GM18508 (cell line): Measurements from ENCODE around the gene NGEF.

Experiments used
- ATAC-seq: cut with Tn5 transposase; IDR thresholded peaks from one replicate; pipeline ENCODE4 v1.9.1; 2021; ENCODE audit warnings: moderate number of reproducible peaks; ENCODE audit not compliant: insufficient read depth, unreplicated experiment

The NGEF gene

DNA sequence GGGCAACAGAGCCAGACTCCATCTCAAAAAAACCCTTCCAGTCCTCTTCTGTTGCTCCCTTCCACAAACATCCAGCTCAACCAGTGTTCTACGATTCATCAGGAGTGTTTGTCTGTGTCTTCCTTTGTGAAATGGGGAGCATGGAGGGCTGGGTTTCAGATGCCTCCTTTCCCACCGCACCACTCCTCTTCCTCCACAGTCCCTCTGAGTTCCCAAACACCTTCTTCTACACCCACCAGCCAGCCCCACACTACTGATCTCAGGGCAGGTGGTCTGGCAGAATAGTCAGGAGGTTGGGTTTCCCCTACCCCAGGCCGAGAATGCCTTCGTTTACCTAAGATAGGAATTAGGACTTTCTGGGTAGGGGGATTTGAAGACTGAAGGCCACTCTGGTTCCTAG, 36.9 kb downstream of the NGEF start:
- no peak for ATAC-seq

- no peak for ATAC-seq
These were observed 38.7 kb downstream of the NGEF start for GRCh38 chr2:232974396-232974795.

DNA sequence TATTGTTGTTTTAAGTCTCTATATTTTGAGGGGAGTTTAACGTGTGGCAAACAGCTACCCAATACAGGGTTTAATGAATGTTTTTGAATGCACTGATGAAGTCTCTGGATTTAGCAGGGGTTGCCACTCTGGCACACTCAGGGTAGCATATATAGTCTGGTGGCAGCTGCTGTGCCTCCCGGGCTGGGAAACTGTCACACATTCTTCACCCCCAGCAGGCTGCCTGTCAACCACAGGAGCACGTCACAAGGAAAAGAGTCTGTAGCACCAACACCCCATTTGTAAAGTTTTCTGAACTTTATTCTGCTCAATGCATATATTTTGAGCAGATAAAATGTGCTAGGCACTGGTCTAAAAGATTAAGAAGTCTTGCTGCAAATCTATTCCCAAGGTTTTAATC, 39.3 kb downstream of the NGEF start:
- ATAC-seq: no peak

DNA sequence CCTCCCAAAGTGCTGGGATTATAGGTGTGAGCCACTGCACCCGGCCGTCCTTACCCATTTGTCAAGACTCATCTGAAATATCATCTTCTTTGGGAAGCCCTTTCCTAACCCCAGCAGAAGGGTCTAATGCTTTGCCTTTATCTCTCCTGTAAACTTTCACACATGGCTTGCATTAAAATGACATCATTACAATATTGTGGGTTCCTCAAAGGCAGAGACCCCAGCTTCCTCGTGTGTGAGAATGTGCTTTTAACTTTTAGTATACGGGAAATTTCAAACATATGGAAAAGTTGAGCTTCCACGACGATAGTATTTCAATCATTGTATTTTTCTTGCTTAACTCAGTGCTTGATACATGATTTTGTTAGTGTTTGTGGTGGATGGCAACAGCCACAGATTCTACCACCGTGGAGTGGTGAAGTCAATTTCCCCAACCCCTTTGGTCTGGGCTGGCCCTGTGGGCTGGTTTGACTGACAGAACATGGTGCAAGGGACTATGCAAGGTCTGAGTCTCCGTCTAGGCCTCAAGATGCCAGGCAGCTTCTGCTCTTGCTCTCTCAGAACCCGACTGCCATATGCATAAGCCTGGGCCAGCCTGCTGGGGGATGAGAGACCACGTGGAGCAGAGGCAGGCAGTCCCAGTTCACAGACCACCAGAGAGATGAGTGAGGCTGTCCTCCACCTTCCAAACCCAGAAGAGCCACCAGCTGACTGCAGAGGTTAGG, 39.9 kb downstream of the NGEF start:
- no peak for ATAC-seq

GRCh38 chr2:232971744-232972143, 41.3 kb downstream of the NGEF start:
- no peak for ATAC-seq

GRCh38 chr2:232970051-232970450, 43.0 kb downstream of the NGEF start:
- no peak for ATAC-seq

DNA sequence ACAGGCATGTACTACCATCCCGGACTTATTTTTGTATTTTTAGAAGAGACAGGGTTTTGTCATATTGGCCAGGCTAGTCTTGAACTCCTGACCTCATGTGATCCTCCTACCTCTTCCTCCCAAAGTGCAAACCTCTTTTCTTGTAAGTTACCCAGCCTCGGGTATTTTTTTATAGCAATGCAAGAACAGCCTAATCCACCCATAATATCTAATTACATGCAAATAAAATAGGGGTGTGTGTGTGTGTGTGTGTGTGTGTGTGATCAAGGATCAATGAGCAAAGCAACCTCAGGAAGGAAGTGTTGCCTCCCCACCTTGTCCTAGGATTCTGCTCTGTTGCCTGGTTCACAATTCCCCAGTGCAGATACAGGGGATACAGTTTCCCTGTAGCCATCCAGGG, 45.6 kb downstream of the NGEF start:
- ATAC-seq: no peak

DNA sequence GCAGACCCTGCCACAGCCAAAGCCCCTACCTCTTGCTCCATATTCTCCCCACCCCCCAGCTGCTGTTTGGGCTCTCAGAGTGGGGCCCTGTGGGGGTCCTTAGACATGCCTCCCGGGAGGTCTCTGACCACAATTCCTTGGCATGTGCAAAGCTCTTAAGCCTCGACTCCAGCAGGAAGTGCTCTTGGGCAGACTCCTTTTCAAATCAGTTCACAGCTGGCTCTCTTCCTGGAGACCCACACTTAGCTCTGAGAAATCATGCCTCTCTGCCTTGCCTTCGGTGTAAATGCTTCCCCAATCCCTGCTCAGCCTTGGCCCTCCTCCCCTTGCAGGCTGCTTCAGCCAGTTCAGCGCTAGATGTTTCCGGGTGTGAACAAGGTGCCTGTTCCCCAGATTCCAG, 46.9 kb downstream of the NGEF start:
- ATAC-seq: no peak

DNA sequence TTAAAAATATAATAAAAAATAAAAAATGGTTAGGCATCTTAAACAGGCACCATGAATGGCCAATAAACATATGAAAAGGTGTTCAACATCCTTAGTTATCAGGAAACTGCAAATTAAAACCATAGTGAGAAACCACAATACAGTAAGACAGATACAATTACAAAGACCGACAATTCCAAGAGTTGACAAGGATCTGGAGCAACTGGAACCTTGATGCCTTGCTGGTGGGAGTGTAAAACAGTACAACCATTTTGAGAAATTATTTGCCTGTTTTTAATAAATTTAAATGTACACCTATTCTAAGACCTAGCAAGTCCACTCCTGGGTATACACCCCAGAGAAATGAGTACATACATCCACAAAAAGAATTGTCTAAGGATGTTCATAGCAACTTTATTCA, 49.1 kb downstream of the NGEF start:
- ATAC-seq: no peak

DNA sequence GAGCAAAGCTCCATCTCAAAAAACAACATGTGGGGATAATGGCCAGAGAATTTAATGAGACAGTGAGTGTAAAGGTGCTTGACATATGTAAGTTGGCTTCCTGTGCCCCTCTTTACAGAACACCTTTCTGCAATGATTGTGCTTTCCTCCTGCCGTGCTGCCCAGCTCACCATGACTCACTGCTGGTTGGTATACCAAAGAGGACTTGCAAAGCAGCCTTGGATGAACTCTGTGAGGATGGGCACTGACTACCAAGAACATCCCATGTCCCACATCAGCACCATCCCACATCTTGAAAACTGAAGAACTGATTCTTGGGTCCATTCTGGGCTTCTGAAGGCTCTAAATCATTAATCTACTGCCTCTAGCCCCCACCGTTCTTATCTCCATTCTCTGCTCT, 52.2 kb downstream of the NGEF start:
- ATAC-seq: no peak

- ATAC-seq: no peak
These were observed 53.9 kb downstream of the NGEF start for GRCh38 chr2:232959139-232959538.

- no peak for ATAC-seq
These were observed 55.4 kb downstream of the NGEF start for GRCh38 chr2:232957657-232958090.

DNA sequence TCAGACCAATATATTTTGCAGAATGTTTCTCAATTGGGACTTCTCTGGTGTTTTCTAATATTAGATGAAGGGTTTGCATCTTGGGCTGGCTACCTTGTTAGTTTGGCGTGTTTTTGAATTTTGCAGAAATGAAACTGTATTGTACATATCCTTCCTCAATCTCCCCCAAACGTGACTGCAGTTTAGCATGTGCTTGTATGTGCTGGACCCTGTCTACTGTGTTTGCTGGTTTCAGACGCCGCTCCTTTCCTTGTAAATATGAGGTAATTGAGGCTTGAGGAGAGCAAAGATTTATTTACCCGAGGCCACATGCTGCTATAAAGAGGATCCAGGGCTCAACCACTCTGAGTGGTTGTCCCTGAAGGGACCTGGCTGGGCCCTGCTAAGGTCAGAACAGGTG, 57.2 kb downstream of the NGEF start:
- ATAC-seq: no peak

DNA sequence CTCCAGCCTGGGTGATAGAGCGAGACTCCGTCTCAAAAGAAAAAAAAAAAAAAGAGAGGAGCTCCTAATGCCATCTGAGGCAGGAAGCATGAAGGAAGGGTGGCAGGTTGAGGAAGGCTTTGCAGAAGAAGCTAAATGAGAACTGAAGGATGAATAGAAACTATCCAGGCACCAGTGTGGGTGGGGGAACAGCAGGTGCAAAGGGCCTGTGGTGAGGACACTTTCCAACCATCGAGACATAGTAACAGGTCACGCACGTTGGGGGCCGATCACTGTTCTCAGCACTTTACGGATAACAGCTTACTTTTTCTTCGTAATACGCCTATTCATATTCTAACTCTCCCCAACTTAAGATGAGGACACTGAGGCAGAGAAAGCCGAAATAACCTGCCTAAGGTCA, 58.4 kb downstream of the NGEF start:
- no peak for ATAC-seq

GRCh38 chr2:232951891-232952290, 61.2 kb downstream of the NGEF start:
- ATAC-seq: no peak

GRCh38 chr2:232951181-232951580, 61.9 kb downstream of the NGEF start:
- ATAC-seq: no peak

GRCh38 chr2:232950751-232951150, 62.3 kb downstream of the NGEF start:
- no peak for ATAC-seq

DNA sequence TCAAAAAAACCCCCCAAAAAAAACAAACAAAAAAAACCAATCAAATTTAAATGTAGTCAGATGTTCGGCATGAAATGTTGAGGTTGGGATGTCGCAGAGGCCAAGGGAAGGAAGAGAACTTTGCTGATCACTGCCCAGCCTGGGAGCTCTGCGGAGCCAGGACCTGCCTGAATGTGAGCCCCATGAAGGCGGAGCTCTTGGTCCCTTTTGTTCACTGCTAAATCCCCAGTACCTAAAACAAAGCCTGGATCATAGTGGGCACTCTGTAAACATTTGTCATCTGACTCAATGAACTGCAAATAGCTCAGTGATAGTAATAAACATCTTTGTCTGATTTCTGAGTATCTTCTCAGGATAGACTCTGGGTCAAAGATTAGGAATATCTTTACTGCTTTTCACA, 64.0 kb downstream of the NGEF start:
- no peak for ATAC-seq

DNA sequence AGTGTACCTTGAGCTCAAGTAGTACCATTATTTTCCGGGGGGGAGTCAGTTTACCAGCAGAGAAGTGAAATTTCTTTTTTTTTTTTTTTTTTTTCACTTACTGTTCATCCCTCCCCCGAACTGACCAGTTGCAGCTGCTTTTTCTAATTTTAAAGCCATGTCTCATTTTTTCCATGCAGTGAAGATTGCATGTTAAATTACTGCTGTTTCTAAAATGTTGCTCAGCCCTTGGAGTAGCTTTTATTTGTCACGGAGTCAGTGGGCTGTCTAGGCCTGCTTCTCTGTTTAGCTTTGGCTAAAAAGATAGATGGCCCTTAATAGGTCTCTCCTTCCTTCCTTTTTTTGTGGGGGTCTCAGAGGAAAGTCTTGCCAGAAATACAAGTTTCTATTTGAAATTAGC, 70.2 kb downstream of the NGEF start:
- no peak for ATAC-seq

- ATAC-seq: no peak
These were observed 71.0 kb downstream of the NGEF start for GRCh38 chr2:232941912-232942594.

DNA sequence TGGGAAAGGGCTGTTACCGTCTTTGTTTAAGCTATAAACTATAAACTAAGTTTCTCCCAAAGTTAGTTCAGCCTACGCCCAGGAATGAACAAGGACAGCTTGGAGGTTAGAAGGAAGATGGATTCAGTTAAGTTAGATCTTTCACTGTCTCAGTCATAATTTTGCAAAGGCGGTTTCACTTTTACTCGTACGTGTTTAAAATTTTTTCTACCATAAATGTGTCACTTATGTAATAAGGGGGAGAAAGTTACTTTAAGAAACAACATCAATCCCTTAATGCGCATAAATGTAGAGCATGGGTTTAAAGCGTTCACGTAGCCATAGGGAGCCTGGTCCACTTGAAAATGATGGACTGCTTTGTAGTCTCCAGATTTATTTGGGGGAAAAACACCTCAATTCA, 71.7 kb downstream of the NGEF start:
- ATAC-seq: no peak

GRCh38 chr2:232940724-232941123, 72.3 kb downstream of the NGEF start:
- ATAC-seq: no peak
